Daoy (cell line): ENCODE results near the gene SP9. TPM values are rescaled to one million over a fixed set of nuclear protein-coding genes. Genes with fewer than 3 reads are reported as not detected.
"Not testable (repeated sequence)": the region's sequence is repeated elsewhere in the genome, so short reads cannot be mapped to it uniquely, and the experiment has no call there.

Source experiments
- DNase-seq: peaks from one replicate; pipeline ENCODE4 v3.0.0-alpha.2; 2015; ENCODE audit warnings: low read depth
- total RNA-seq: library from RNA; depleted of rRNA; stranded (reverse); fragments of >200 nt; shearing (Covaris generic); gene quantifications from 2 replicates; pipeline ENCODE4 v1.2.3, GENCODE V29; 2014; rRNA removed

The SP9 gene
- total RNA-seq, 1 experiment from 2014 or later: 0.69 TPM

GRCh38 chr2:174344716-174345461, 10.1 kb downstream of the SP9 start:
- no peak for DNase-seq

- no peak for DNase-seq
Measured at GRCh38 chr2:174350018-174350417, 15.3 kb downstream of the SP9 start.

- DNase-seq: no peak
Measured at GRCh38 chr2:174350593-174351181, 15.9 kb downstream of the SP9 start.

DNA sequence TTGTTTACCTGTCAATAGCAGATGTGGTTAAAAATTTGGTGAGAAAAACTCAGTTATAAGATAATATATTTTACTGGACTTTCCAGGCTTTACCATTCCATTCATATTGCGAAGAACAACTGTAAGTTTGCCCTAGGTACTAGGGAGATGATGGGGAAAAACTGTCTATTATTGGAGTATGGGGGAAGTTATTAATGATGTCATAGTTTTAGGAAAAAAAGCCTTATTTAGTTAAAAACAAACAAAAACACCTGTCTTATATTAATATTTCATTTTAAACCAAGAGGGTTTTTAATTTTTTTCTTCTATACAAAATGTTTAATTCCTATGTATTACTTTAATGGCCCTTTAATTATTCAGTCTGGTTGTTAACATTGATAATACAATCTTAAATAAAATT, 18.2 kb downstream of the SP9 start:
- no peak for DNase-seq

DNA sequence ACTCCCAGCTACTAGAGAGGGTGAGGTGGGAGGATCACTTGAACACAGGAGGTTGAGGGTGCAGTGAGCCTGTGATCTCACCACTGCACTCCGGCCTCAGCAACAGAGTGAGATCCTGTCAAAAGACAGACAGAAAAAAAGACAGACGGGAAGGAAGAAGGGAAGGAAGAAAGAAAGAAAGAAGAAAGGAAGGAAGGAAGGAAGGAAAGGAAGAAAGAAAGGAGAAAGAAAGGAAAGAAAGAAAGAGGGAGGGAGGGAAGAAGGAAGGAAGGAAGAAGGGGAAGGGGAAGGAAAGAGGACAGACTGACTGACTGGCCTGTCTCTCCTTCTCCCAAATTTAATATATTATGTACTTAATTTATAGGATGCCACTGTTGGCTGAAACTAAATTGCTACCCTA, 21.6 kb downstream of the SP9 start:
- DNase-seq: no peak

- DNase-seq: not testable (repeated sequence)
Measured at GRCh38 chr2:174359663-174360062, 24.9 kb downstream of the SP9 start.

DNA sequence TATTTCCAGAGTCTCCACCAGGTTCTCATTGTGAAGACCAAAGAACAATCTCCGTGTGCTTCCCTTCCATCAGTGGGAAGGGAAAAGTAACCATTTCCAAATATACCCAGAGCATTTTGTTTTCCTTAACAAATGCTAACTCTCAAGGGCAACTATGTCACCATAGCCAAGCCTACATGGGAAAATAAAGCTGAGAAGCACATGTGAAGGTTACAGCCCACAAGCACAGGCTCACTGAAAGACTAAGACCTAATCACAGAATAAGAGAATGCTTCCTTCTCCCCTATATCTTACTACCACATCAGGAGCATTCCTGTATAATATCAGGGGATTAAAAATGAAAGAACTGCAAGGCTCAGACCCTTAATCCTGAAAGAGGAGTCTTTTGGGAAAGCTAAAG, 28.2 kb downstream of the SP9 start:
- DNase-seq: no peak

- DNase-seq: not testable (repeated sequence)
Measured at GRCh38 chr2:174363492-174364225, 28.9 kb downstream of the SP9 start.

- DNase-seq: no peak
Measured at GRCh38 chr2:174364628-174365027, 29.9 kb downstream of the SP9 start.

DNA sequence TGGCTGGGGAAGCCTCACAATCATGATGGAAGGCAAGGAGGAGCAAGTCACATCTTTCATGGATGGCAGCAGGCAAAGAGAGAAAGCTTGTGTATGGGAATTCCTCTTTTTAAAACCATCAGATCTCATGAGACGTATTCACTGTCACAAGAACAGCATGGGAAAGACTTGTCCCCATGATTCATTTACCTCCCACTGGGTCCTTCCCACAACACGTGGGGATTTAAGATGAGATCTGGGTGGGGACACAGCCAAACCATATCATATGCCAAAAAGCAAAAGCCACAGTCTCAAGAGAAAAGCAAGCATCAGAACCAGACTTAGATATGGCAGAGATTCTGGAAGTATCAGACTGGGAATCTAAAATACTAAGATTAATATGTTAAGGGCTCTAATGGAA, 30.8 kb downstream of the SP9 start:
- DNase-seq: no peak

GRCh38 chr2:174368691-174369090, 33.9 kb downstream of the SP9 start:
- no peak for DNase-seq

- DNase-seq: no peak
Measured at GRCh38 chr2:174376967-174377366, 42.2 kb downstream of the SP9 start.

GRCh38 chr2:174383796-174384195, 49.0 kb downstream of the SP9 start:
- DNase-seq: no peak

DNA sequence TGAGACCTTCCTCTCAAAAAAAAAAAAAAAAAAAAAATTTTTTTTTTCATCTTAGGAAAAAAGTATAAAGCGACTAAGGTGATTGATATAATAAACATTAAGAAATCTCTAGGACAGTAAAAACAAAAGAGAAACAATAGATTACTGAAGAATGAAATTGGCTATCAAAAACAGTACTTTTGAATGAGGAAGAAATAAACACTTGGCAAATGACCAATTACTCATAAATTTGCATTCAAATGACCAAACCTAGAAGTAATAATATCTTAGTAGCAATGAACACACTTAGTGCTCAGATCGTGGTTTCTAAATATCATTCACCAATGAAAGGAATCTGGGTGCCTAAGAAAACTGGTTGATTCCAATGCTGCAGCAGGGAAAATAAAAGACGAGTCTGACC, 50.4 kb downstream of the SP9 start:
- DNase-seq: no peak

Other genes starting within 250 kb of the SP9 start
- gene OLA1, start 86.4 kb upstream of the SP9 start, total RNA-seq: 76.8 and 120 TPM in 2 replicates
- 20.3 and 22.6 TPM in 2 replicates for gene SCRN3, start 60.8 kb downstream of the SP9 start, total RNA-seq
- 0.46 and 0.68 TPM in 2 replicates for gene GPR155, start 152.1 kb downstream of the SP9 start, total RNA-seq